ENCODE results near the gene TMEM178B. TPM values are rescaled to one million over a fixed set of nuclear protein-coding genes. Genes with fewer than 3 reads are reported as not detected.

Gene TMEM178B
- total RNA-seq, 4 donors from 2014 or later: 1.3 to 1.8 (median 1.5) TPM

GRCh38 chr7:141484907-141485306 is 411.0 kb downstream of the TMEM178B start:
- ATAC-seq (no peak), DNase-seq (no peak)
- intact Hi-C loops (cut with DNase I; ENCODE audit: low total_unique reads) (no loop called here), in situ Hi-C loops (cut with MboI; ENCODE audit: low sequenced_read_pairs in 4 of 4) (no loop called here)
- Histone ChIP-seq H3K9me3 (no peaks in the 10 kb centered on the region), H3K27me3 (no peaks in the 10 kb centered on the region), H3K4me1 (no peaks in the 10 kb centered on the region), H3K4me3 (no peak overlapping the region), H3K36me3 (no peaks in the 10 kb centered on the region), H3K27ac (no peak overlapping the region)
- TF ChIP-seq CTCF (IDR thresholded peaks at IDR 0.05 in 4 of 5, conservative IDR thresholded peaks at IDR 0.05 in 1 of 5) (no peak), POLR2A (IDR thresholded peaks at IDR 0.05) (no peak)

GRCh38 chr7:141486959-141487358 is 413.1 kb downstream of the TMEM178B start:
- no peaks in the 10 kb centered on the region for H3K9me3 ChIP-seq
- no peak for TF ChIP-seq POLR2A (IDR thresholded peaks at IDR 0.05)
- no peak for TF ChIP-seq CTCF (IDR thresholded peaks at IDR 0.05 in 4 of 5, conservative IDR thresholded peaks at IDR 0.05 in 1 of 5)
- ATAC-seq (no peak), DNase-seq (no peak)
- H3K27ac ChIP-seq: no peak overlapping the region
- in situ Hi-C loops (cut with MboI; ENCODE audit: low sequenced_read_pairs in 4 of 4): no loop called here
- H3K36me3 ChIP-seq: no peaks in the 10 kb centered on the region
- intact Hi-C loops (cut with DNase I; ENCODE audit: low total_unique reads): no loop called here
- no peaks in the 10 kb centered on the region for H3K4me1 ChIP-seq
- H3K4me3 ChIP-seq: no peak overlapping the region
- no peaks in the 10 kb centered on the region for H3K27me3 ChIP-seq

- no peak overlapping the region for H3K4me3 ChIP-seq
- peaks cover 4 to 13% of the 10 kb centered on the region in 2 donors for H3K4me1 ChIP-seq
- no peak for DNase-seq
- TF ChIP-seq CTCF (IDR thresholded peaks at IDR 0.05 in 4 of 5, conservative IDR thresholded peaks at IDR 0.05 in 1 of 5) (no peak), POLR2A (IDR thresholded peaks at IDR 0.05) (no peak)
- ATAC-seq: no peak
- H3K27me3 ChIP-seq: no peaks in the 10 kb centered on the region
- H3K27ac ChIP-seq: no peak overlapping the region
- no peaks in the 10 kb centered on the region for H3K9me3 ChIP-seq
- intact Hi-C loops (cut with DNase I; ENCODE audit: low total_unique reads) (no loop called here), in situ Hi-C loops (cut with MboI; ENCODE audit: low sequenced_read_pairs in 4 of 4) (no loop called here)
- no peaks in the 10 kb centered on the region for H3K36me3 ChIP-seq
These were observed 416.6 kb downstream of the TMEM178B start for GRCh38 chr7:141490474-141490873.

- peak in 1 of 2 donors; percentile 47 for ATAC-seq
- Histone ChIP-seq H3K9me3 (no peaks in the 10 kb centered on the region), H3K27ac (no peak overlapping the region), H3K36me3 (no peaks in the 10 kb centered on the region), H3K27me3 (no peaks in the 10 kb centered on the region), H3K4me1 (peaks cover 4 to 25% of the 10 kb centered on the region in 2 donors), H3K4me3 (no peak overlapping the region)
- intact Hi-C loops (cut with DNase I; ENCODE audit: low total_unique reads) (no loop called here), in situ Hi-C loops (cut with MboI; ENCODE audit: low sequenced_read_pairs in 4 of 4) (no loop called here)
- DNase-seq: no peak
- TF ChIP-seq POLR2A (IDR thresholded peaks at IDR 0.05) (no peak), CTCF (IDR thresholded peaks at IDR 0.05 in 4 of 5, conservative IDR thresholded peaks at IDR 0.05 in 1 of 5) (no peak)
These were observed 421.2 kb downstream of the TMEM178B start for GRCh38 chr7:141495057-141495456.

- H3K27ac ChIP-seq: no peak overlapping the region
- H3K36me3 ChIP-seq: no peaks in the 10 kb centered on the region
- no peaks in the 10 kb centered on the region for H3K27me3 ChIP-seq
- in situ Hi-C loops (cut with MboI; ENCODE audit: low sequenced_read_pairs in 4 of 4): no loop called here
- intact Hi-C loops (cut with DNase I; ENCODE audit: low total_unique reads): no loop called here
- no peak overlapping the region for H3K4me3 ChIP-seq
- peak in 1 of 2 donors; percentile 24 for ATAC-seq
- no peaks in the 10 kb centered on the region for H3K9me3 ChIP-seq
- peaks cover 4 to 32% of the 10 kb centered on the region in 2 donors for H3K4me1 ChIP-seq
- no peak for TF ChIP-seq POLR2A (IDR thresholded peaks at IDR 0.05)
- TF ChIP-seq CTCF (IDR thresholded peaks at IDR 0.05 in 4 of 5, conservative IDR thresholded peaks at IDR 0.05 in 1 of 5): no peak
- DNase-seq: no peak
These were observed 423.5 kb downstream of the TMEM178B start for GRCh38 chr7:141497391-141497790.
